ENCODE results near the gene DGAT2L6. TPM values are rescaled to one million over a fixed set of nuclear protein-coding genes. Genes with fewer than 3 reads are reported as not detected.
"Not testable (repeated sequence)": the region's sequence is repeated elsewhere in the genome, so short reads cannot be mapped to it uniquely, and the experiment has no call there.

The DGAT2L6 gene
- total RNA-seq, 1 donor from 2014 or later, result not detected

- no peak overlapping the region for H3K4me3 ChIP-seq
- no peak overlapping the region for H3K9ac ChIP-seq
- DNase-seq (ENCODE audit: low spot score), result no peak
- H4K20me1 ChIP-seq (ENCODE audit: low read depth), result no peaks in the 10 kb centered on the region
- TF ChIP-seq EZH2phosphoT487 (IDR thresholded peaks at IDR 0.05) (no peak), EZH2 (IDR thresholded peaks at IDR 0.05) (no peak)
- TF ChIP-seq, protein P1, sequence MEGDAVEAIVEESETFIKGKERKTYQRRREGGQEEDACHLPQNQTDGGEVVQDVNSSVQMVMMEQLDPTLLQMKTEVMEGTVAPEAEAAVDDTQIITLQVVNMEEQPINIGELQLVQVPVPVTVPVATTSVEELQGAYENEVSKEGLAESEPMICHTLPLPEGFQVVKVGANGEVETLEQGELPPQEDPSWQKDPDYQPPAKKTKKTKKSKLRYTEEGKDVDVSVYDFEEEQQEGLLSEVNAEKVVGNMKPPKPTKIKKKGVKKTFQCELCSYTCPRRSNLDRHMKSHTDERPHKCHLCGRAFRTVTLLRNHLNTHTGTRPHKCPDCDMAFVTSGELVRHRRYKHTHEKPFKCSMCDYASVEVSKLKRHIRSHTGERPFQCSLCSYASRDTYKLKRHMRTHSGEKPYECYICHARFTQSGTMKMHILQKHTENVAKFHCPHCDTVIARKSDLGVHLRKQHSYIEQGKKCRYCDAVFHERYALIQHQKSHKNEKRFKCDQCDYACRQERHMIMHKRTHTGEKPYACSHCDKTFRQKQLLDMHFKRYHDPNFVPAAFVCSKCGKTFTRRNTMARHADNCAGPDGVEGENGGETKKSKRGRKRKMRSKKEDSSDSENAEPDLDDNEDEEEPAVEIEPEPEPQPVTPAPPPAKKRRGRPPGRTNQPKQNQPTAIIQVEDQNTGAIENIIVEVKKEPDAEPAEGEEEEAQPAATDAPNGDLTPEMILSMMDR (IDR thresholded peaks at IDR 0.05), result no peak
- no peaks in the 10 kb centered on the region for H3K36me3 ChIP-seq
- H3K4me2 ChIP-seq, result no peak overlapping the region
- H3K9me3 ChIP-seq (ENCODE audit: low read depth), result no peaks in the 10 kb centered on the region
- no peak overlapping the region for H3K27ac ChIP-seq
- Mint-ChIP-seq H3K27me3 (ENCODE audit: insufficient read depth, low read depth) (no peaks in the 10 kb centered on the region), H3K4me3 (no peak overlapping the region), H3K4me1 (no peaks in the 10 kb centered on the region), H3K36me3 (no peaks in the 10 kb centered on the region), H3K9me3 (peaks cover 5% of the 10 kb centered on the region), H3K27ac (no peak overlapping the region)
- H3K4me1 ChIP-seq, result no peaks in the 10 kb centered on the region
- H3K27me3 ChIP-seq, result no peaks in the 10 kb centered on the region
- H2AFZ ChIP-seq (replicated peaks), result no peak overlapping the region
- H3K79me2 ChIP-seq (ENCODE audit: low read depth), result no peaks in the 10 kb centered on the region
- H3F3A ChIP-seq (ENCODE audit: low read depth), result no peaks in the 10 kb centered on the region
Observed at GRCh38 chrX:70208479-70208878, 31.2 kb downstream of the DGAT2L6 start.

- not testable (repeated sequence) for H3K9ac ChIP-seq; H3K4me1 ChIP-seq; H3K27me3 ChIP-seq; H4K20me1 ChIP-seq (ENCODE audit: low read depth); H3K27ac Mint-ChIP-seq; DNase-seq (ENCODE audit: low spot score); H3K4me3 ChIP-seq; H2AFZ ChIP-seq (replicated peaks); H3K27ac ChIP-seq; H3K27me3 Mint-ChIP-seq (ENCODE audit: insufficient read depth, low read depth); H3K4me2 ChIP-seq; H3K4me1 Mint-ChIP-seq; H3K4me3 Mint-ChIP-seq; H3K36me3 Mint-ChIP-seq; H3K79me2 ChIP-seq (ENCODE audit: low read depth); H3K36me3 ChIP-seq; H3K9me3 ChIP-seq (ENCODE audit: low read depth); H3K9me3 Mint-ChIP-seq; H3F3A ChIP-seq (ENCODE audit: low read depth)
Observed at GRCh38 chrX:70209570-70209969, 32.3 kb downstream of the DGAT2L6 start.

GRCh38 chrX:70219938-70220764, 42.9 kb downstream of the DGAT2L6 start:
- H3K27me3 Mint-ChIP-seq (ENCODE audit: insufficient read depth, low read depth), result peaks cover 4% of the 10 kb centered on the region
- no peak overlapping the region for H3K9ac ChIP-seq
- no peak overlapping the region for H3K4me2 ChIP-seq
- H3K27ac ChIP-seq, result no peak overlapping the region
- no peak overlapping the region for H3K27ac Mint-ChIP-seq
- TF ChIP-seq, protein P1 (IDR thresholded peaks at IDR 0.05), result no peak
- TF ChIP-seq EZH2 (IDR thresholded peaks at IDR 0.05) (no peak), EZH2phosphoT487 (IDR thresholded peaks at IDR 0.05) (no peak)
- H3F3A ChIP-seq (ENCODE audit: low read depth), result no peaks in the 10 kb centered on the region
- no peaks in the 10 kb centered on the region for H3K4me1 ChIP-seq
- H3K36me3 Mint-ChIP-seq, result no peaks in the 10 kb centered on the region
- H3K4me1 Mint-ChIP-seq, result no peaks in the 10 kb centered on the region
- no peaks in the 10 kb centered on the region for H3K36me3 ChIP-seq
- H4K20me1 ChIP-seq (ENCODE audit: low read depth), result no peaks in the 10 kb centered on the region
- no peaks in the 10 kb centered on the region for H3K9me3 ChIP-seq (ENCODE audit: low read depth)
- H2AFZ ChIP-seq (replicated peaks), result no peak overlapping the region
- H3K4me3 Mint-ChIP-seq, result no peak overlapping the region
- H3K27me3 ChIP-seq, result no peaks in the 10 kb centered on the region
- no peak for DNase-seq (ENCODE audit: low spot score)
- no peaks in the 10 kb centered on the region for H3K79me2 ChIP-seq (ENCODE audit: low read depth)
- H3K9me3 Mint-ChIP-seq, result peaks cover 8% of the 10 kb centered on the region
- H3K4me3 ChIP-seq, result no peak overlapping the region

DNA sequence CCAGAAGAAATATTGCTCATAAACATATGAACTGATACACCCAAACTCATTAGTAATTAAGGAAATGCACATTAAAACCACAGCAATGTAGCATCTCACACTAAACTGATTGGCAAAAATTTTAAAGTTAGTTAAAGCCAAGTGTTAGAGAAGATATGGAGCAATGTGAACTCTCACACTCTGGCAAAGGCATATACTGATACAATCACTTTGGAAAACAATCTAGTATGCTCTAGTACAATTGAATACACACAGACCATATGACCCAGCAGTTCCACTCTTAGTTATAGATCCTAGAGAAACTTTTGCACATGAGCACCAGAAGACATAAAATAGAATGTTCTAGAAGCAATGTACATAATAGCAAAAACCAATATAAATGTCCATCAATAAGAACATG, 48.8 kb downstream of the DGAT2L6 start:
- Mint-ChIP-seq H3K27me3 (ENCODE audit: insufficient read depth, low read depth) (peaks cover 2% of the 10 kb centered on the region), H3K4me3 (no peak overlapping the region), H3K27ac (no peak overlapping the region), H3K36me3 (no peaks in the 10 kb centered on the region), H3K4me1 (no peaks in the 10 kb centered on the region), H3K9me3 (no peaks in the 10 kb centered on the region)
- no peaks in the 10 kb centered on the region for H4K20me1 ChIP-seq (ENCODE audit: low read depth)
- DNase-seq (ENCODE audit: low spot score), result no peak
- H3K27ac ChIP-seq, result no peak overlapping the region
- H3K79me2 ChIP-seq (ENCODE audit: low read depth), result no peaks in the 10 kb centered on the region
- H2AFZ ChIP-seq (replicated peaks), result no peak overlapping the region
- no peaks in the 10 kb centered on the region for H3K36me3 ChIP-seq
- H3K9me3 ChIP-seq (ENCODE audit: low read depth), result no peaks in the 10 kb centered on the region
- H3K9ac ChIP-seq, result no peak overlapping the region
- H3K4me3 ChIP-seq, result no peak overlapping the region
- no peaks in the 10 kb centered on the region for H3K4me1 ChIP-seq
- TF ChIP-seq, protein P1 (IDR thresholded peaks at IDR 0.05), result no peak
- no peak for TF ChIP-seq EZH2 (IDR thresholded peaks at IDR 0.05)
- TF ChIP-seq EZH2phosphoT487 (IDR thresholded peaks at IDR 0.05), result no peak
- H3F3A ChIP-seq (ENCODE audit: low read depth), result no peaks in the 10 kb centered on the region
- H3K4me2 ChIP-seq, result no peak overlapping the region
- no peaks in the 10 kb centered on the region for H3K27me3 ChIP-seq
